Effector CD8-positive, alpha-beta T cell (primary cell): ENCODE measurements around the gene PIP4K2A.
A peak's percentile ranks its signal among the peaks of the same experiment; 100 is the strongest.

Experiments used
- DNase-seq: peaks from one replicate; lab custom pipeline; 2025; lab: John Stamatoyannopoulos, UW

The PIP4K2A gene

GRCh38 chr10:22666287-22667092 is 47.9 kb downstream of the PIP4K2A start:
- DNase-seq: peak; percentile 33

GRCh38 chr10:22665329-22665728 is 49.0 kb downstream of the PIP4K2A start:
- no peak for DNase-seq

- DNase-seq: no peak
Observed at GRCh38 chr10:22662733-22663330, 51.5 kb downstream of the PIP4K2A start.

- DNase-seq: no peak
Observed at GRCh38 chr10:22659866-22660265, 54.5 kb downstream of the PIP4K2A start.

- DNase-seq: no peak
Observed at GRCh38 chr10:22658745-22659410, 55.5 kb downstream of the PIP4K2A start.

GRCh38 chr10:22657566-22658225 is 56.7 kb downstream of the PIP4K2A start:
- DNase-seq: no peak

- DNase-seq: no peak
Observed at GRCh38 chr10:22657024-22657423, 57.4 kb downstream of the PIP4K2A start.

GRCh38 chr10:22656036-22656435 is 58.3 kb downstream of the PIP4K2A start:
- DNase-seq: no peak

GRCh38 chr10:22655312-22655981 is 58.9 kb downstream of the PIP4K2A start:
- peak; percentile 25 for DNase-seq

GRCh38 chr10:22652988-22653481 is 61.3 kb downstream of the PIP4K2A start:
- no peak for DNase-seq

GRCh38 chr10:22651276-22651980 is 63.0 kb downstream of the PIP4K2A start:
- peak; percentile 13 for DNase-seq

- DNase-seq: no peak
Observed at GRCh38 chr10:22649994-22650393, 64.4 kb downstream of the PIP4K2A start.

- DNase-seq: no peak
Observed at GRCh38 chr10:22649390-22649841, 65.0 kb downstream of the PIP4K2A start.

GRCh38 chr10:22648547-22648961 is 65.8 kb downstream of the PIP4K2A start:
- no peak for DNase-seq

GRCh38 chr10:22647244-22647643 is 67.1 kb downstream of the PIP4K2A start:
- DNase-seq: no peak

- DNase-seq: no peak
Observed at GRCh38 chr10:22646388-22646853, 68.0 kb downstream of the PIP4K2A start.

- DNase-seq: no peak
Observed at GRCh38 chr10:22644222-22644621, 70.2 kb downstream of the PIP4K2A start.

- DNase-seq: no peak
Observed at GRCh38 chr10:22643775-22644174, 70.6 kb downstream of the PIP4K2A start.

GRCh38 chr10:22643116-22643515 is 71.3 kb downstream of the PIP4K2A start:
- DNase-seq: no peak

- DNase-seq: no peak
Observed at GRCh38 chr10:22641743-22642142, 72.6 kb downstream of the PIP4K2A start.

- no peak for DNase-seq
Observed at GRCh38 chr10:22640359-22640758, 74.0 kb downstream of the PIP4K2A start.
